Measurements from ENCODE around the gene BNC1.

Gene BNC1

DNA sequence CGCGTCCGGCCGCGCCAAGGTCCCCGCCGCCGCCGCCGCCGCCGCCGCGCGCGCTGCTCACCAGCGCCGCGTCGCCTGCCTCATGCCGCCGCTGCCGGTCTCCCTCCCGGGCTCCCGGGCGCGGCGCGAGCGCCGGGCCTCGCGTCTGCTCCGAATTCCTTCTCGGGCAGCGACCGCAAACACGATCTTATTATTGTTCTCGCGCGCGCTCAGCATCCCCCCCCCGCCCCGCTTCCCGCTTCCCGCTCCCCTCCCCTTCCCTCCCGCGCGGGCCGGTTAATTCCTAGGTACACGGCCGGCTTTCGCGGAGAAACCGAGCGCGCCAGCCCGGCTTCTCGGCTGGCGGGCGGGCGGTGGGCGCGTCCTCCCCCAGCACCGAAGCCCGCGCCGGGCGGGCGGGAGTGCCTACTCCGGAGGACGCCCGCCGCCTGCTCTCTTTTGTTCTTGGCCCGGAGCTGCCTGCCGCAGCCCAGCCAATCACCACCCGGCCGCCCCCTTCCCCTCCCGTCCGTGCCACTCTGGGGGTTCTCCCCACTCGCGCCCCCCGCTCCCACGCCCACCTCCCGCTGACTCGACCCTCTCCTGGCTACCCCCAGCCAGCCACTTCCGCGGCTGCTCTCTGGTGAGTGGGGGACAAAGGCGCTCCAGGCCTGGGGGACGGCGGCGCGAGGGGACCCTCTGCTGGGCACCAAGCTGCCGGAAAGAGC, 76.7 kb downstream of the BNC1 start, which contains the start of gene HDGFL3:
Gene HDGFL3 (minus strand): TSS at position 164 of the 707 bp plus-strand sequence. CDS start 409 bp downstream, outside the sequence.
- POLR2A ChIA-PET: no interaction called here
- DNase-seq (ENCODE audit: extremely low spot score): peak; percentile 32
- CTCF ChIA-PET: interaction anchor here (1.2 to 2.5 kb wide), 2 partner anchors 18 to 197 kb away, joined by 3 to 9 read pairs; partner anchors contain the start of gene C15orf40
- TF ChIP-seq, protein P1, sequence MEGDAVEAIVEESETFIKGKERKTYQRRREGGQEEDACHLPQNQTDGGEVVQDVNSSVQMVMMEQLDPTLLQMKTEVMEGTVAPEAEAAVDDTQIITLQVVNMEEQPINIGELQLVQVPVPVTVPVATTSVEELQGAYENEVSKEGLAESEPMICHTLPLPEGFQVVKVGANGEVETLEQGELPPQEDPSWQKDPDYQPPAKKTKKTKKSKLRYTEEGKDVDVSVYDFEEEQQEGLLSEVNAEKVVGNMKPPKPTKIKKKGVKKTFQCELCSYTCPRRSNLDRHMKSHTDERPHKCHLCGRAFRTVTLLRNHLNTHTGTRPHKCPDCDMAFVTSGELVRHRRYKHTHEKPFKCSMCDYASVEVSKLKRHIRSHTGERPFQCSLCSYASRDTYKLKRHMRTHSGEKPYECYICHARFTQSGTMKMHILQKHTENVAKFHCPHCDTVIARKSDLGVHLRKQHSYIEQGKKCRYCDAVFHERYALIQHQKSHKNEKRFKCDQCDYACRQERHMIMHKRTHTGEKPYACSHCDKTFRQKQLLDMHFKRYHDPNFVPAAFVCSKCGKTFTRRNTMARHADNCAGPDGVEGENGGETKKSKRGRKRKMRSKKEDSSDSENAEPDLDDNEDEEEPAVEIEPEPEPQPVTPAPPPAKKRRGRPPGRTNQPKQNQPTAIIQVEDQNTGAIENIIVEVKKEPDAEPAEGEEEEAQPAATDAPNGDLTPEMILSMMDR (IDR thresholded peaks at IDR 0.05; ENCODE audit: control extremely low read depth, extremely low read depth, low read depth, missing control alignments): peak; percentile 22

DNA sequence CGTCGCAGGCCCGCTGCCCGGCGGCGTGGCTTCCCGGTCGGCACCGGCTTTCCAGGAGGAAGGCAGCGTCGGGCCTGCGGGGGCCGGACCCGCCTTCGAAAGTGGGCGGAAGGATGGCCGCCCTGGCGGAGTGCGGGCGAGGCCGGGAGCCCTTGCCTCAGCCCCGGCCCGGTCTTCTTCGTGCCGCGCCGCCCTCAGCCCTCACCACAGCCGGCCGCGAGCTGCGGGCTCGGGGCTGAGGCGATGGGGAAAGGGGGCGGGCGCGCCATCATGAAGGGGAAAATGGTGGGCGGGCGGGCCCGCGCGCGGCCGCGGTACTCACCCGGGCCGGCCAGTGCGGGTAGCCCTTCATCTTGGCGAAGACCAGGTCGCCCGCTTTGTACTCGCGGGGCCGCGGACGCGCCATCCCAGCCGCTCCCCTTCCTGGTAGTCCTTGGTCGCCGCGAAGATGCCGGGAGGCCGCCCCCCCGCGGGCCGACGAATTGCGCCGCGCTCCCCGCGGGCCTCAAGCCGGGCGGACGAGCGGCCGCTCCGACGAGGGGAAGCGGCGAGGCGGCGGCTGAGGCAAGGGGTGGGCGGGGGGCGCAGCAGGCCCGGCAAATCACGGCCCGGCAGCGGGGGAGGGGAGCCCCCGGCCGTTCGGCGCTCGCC, 77.3 kb downstream of the BNC1 start:
- CTCF ChIA-PET: interaction anchor here (1.2 kb wide), 2 partner anchors 17 to 196 kb away, joined by 3 read pairs; partner anchors contain the start of gene C15orf40
- TF ChIP-seq, protein P1 (IDR thresholded peaks at IDR 0.05; ENCODE audit: control extremely low read depth, extremely low read depth, low read depth, missing control alignments): no peak
- DNase-seq (ENCODE audit: extremely low spot score): peak; percentile 51
- POLR2A ChIA-PET: interaction anchor here (0.6 kb wide), 1 partner anchor 675 kb away, joined by 3 read pairs; no protein-coding TSS in a partner anchor

DNA sequence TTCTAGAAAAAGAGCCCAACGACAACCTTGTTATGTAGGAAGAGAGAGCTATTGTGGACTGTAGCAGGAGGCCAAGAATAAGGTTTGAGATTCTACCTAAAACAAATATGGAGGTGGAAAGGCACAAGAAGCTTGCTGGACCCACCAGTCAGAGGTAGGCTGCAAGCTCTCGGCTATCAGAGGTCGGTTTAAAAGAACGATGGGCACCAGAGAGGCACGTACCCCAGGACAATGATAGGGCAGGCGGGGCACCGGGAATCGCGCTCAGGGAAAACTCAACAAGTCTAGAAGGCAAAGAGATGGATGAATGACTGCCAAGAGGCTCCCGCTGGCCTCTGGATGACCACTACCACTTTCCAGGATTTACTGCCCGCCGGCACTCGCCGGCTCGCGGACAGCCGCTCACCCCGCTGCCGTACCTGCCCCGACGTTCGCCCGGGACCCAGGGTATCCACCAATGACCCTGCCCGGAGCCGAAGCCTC, 77.9 kb downstream of the BNC1 start:
- ChIA-PET CTCF (interaction anchor here (1.2 to 1.7 kb wide), 4 partner anchors 9 to 196 kb away, joined by 3 to 5 read pairs (median 3); partner anchors contain the start of gene C15orf40), POLR2A (interaction anchor here (0.6 kb wide), 1 partner anchor 674 kb away, joined by 3 read pairs; no protein-coding TSS in a partner anchor)

More for the DNA sequence above, 77.9 kb downstream of the BNC1 start:
- TF ChIP-seq, protein P1 (IDR thresholded peaks at IDR 0.05; ENCODE audit: control extremely low read depth, extremely low read depth, low read depth, missing control alignments): no peak
- DNase-seq (ENCODE audit: extremely low spot score): no peak

All from GM10248 (cell line).